H9 (cell line): ENCODE results near the gene ZNF75A. TPM values are rescaled to one million over a fixed set of nuclear protein-coding genes. Genes with fewer than 3 reads are reported as not detected.

Experiments
- DNase-seq: peaks from one replicate; pipeline ENCODE4 v3.0.0-alpha.2; 2017
- H2AFZ ChIP-seq: one replicate; pipeline ENCODE4 v1.6.1; 2013; ENCODE audit warnings: mild to moderate bottlenecking, low read length, control low read depth, moderate library complexity
- H2AK5ac ChIP-seq: 2 replicates; pipeline ENCODE4 v1.6.1; 2013; ENCODE audit warnings: low read length, control low read depth, mixed read lengths; ENCODE audit not compliant: insufficient read length
- H2BK120ac ChIP-seq: one replicate; pipeline ENCODE4 v1.6.1; 2013; ENCODE audit warnings: low read depth, mild to moderate bottlenecking, low read length, control low read depth, inconsistent platforms; ENCODE audit not compliant: poor library complexity, severe bottlenecking
- H2BK12ac ChIP-seq: 2 replicates; pipeline ENCODE4 v1.6.1; 2013; ENCODE audit warnings: low read length, control low read depth, mixed read lengths, low read depth; ENCODE audit not compliant: insufficient read length
- H2BK15ac ChIP-seq: 2 replicates; pipeline ENCODE4 v1.6.1; 2013; ENCODE audit warnings: low read depth, low read length, control low read depth
- H2BK20ac ChIP-seq: one replicate; pipeline ENCODE4 v1.6.1; 2013; ENCODE audit warnings: low read depth, mild to moderate bottlenecking, low read length, control low read depth, inconsistent platforms; ENCODE audit not compliant: poor library complexity, severe bottlenecking
- H2BK5ac ChIP-seq: 2 replicates; pipeline ENCODE4 v1.6.1; 2013; ENCODE audit warnings: low read length, control low read depth, mixed read lengths; ENCODE audit not compliant: insufficient read length
- H3K14ac ChIP-seq: 2 replicates; pipeline ENCODE4 v1.6.1; 2013; ENCODE audit warnings: low read length, control low read depth; ENCODE audit not compliant: insufficient read depth
- H3K18ac ChIP-seq: 2 replicates; pipeline ENCODE4 v1.6.1; 2013; ENCODE audit warnings: low read depth, mild to moderate bottlenecking, mixed read lengths, low read length, control low read depth; ENCODE audit not compliant: insufficient read length
- H3K23ac ChIP-seq: 2 replicates; pipeline ENCODE4 v1.6.1; 2013; ENCODE audit warnings: low read length, control low read depth, mixed read lengths, low read depth; ENCODE audit not compliant: insufficient read length
- H3K23me2 ChIP-seq: 2 replicates; pipeline ENCODE4 v1.6.1; 2013; ENCODE audit warnings: low read depth, mild to moderate bottlenecking, mixed read lengths, low read length, control low read depth; ENCODE audit not compliant: insufficient read length, poor library complexity, severe bottlenecking
- H3K27ac ChIP-seq: 2 replicates; pipeline ENCODE4 v1.5.1; 2013; ENCODE audit warnings: low read length, control low read depth, mixed read lengths, low read depth; ENCODE audit not compliant: insufficient read length
- H3K27me3 ChIP-seq: 2 replicates; pipeline ENCODE4 v1.6.1; 2013; ENCODE audit warnings: low read length, control low read depth, inconsistent platforms; ENCODE audit not compliant: insufficient read depth
- H3K4ac ChIP-seq: 2 replicates; pipeline ENCODE4 v1.6.1; 2013; ENCODE audit warnings: low read depth, mild to moderate bottlenecking, control low read depth, inconsistent platforms, low read length, moderate library complexity
- H3K4me1 ChIP-seq: 2 replicates; pipeline ENCODE4 v1.6.1; 2013; ENCODE audit warnings: low read length, control low read depth, inconsistent platforms; ENCODE audit not compliant: insufficient read depth
- H3K4me2 ChIP-seq: 2 replicates; pipeline ENCODE4 v1.6.1; 2013; ENCODE audit warnings: low read length, control low read depth, mixed read lengths; ENCODE audit not compliant: insufficient read length, insufficient read depth
- H3K56ac ChIP-seq: 2 replicates; pipeline ENCODE4 v1.6.1; 2013; ENCODE audit warnings: low read depth, mild to moderate bottlenecking, mixed read lengths, low read length, control low read depth; ENCODE audit not compliant: insufficient read length
- H3K79me1 ChIP-seq: 2 replicates; pipeline ENCODE4 v1.6.1; 2013; ENCODE audit warnings: low read depth, mild to moderate bottlenecking, moderate library complexity, low read length, control low read depth, inconsistent platforms; ENCODE audit not compliant: insufficient read depth, poor library complexity, severe bottlenecking
- H3K79me2 ChIP-seq: 2 replicates; pipeline ENCODE4 v1.6.1; 2013; ENCODE audit warnings: low read length, control low read depth, inconsistent platforms; ENCODE audit not compliant: insufficient read depth
- H3K9ac ChIP-seq: 2 replicates; pipeline ENCODE4 v1.6.1; 2013; ENCODE audit warnings: low read length, control low read depth, mixed read lengths; ENCODE audit not compliant: insufficient read length; ENCODE audit errors: extremely low read depth
- H3K9me3 ChIP-seq: one replicate; pipeline ENCODE4 v1.6.1; 2013; ENCODE audit warnings: low read depth, low read length, inconsistent platforms; ENCODE audit not compliant: control insufficient read depth
- H3T11ph ChIP-seq: one replicate; pipeline ENCODE4 v1.6.1; 2013; ENCODE audit warnings: mild to moderate bottlenecking, low read length, control low read depth, inconsistent platforms
- H4K20me1 ChIP-seq: one replicate; pipeline ENCODE4 v1.6.1; 2013; ENCODE audit not compliant: control insufficient read depth, insufficient read length, insufficient read depth
- H4K5ac ChIP-seq: 2 replicates; pipeline ENCODE4 v1.6.1; 2013; ENCODE audit warnings: low read depth, mild to moderate bottlenecking, mixed read lengths, low read length, control low read depth; ENCODE audit not compliant: insufficient read length
- H4K8ac ChIP-seq: replicated peaks from 2 replicates; pipeline ENCODE4 v1.6.1; 2013; ENCODE audit warnings: low read length, control low read depth, mixed read lengths, low read depth; ENCODE audit not compliant: insufficient read length
- H4K91ac ChIP-seq: 2 replicates; pipeline ENCODE4 v1.6.1; 2013; ENCODE audit warnings: low read depth, mild to moderate bottlenecking, moderate library complexity, mixed read lengths, low read length, control low read depth; ENCODE audit not compliant: insufficient read length
- H3K27ac Mint-ChIP-seq, 3 experiments: 2 replicates in 2 of 3; 3 replicates in 1 of 3; pipeline ENCODE4 v1.8.0; 2020 to 2021; ENCODE audit warnings: mixed read lengths in 3 of 3, mild to moderate bottlenecking in 1 of 3, moderate library complexity in 1 of 3
- H3K27me3 Mint-ChIP-seq: 2 replicates; pipeline ENCODE4 v1.8.0; 2021; ENCODE audit warnings: low read depth, mild to moderate bottlenecking, moderate library complexity, mixed read lengths
- H3K36me3 Mint-ChIP-seq, 3 experiments: 2 replicates in 2 of 3; 3 replicates in 1 of 3; pipeline ENCODE4 v1.8.0; 2020 to 2021; ENCODE audit warnings: low read depth in 3 of 3, mixed read lengths in 3 of 3; ENCODE audit not compliant: insufficient read depth in 1 of 3
- H3K4me1 Mint-ChIP-seq, 2 experiments: 2 replicates each; pipeline ENCODE4 v1.8.0; 2020; ENCODE audit warnings: mixed read lengths in 2 of 2
- H3K4me3 Mint-ChIP-seq, 2 experiments: 2 replicates in 1 of 2; 3 replicates in 1 of 2; pipeline ENCODE4 v1.8.0; 2020 to 2021; ENCODE audit warnings: mild to moderate bottlenecking in 2 of 2, mixed read lengths in 2 of 2, moderate library complexity in 1 of 2
- H3K9me3 Mint-ChIP-seq, 2 experiments: 2 replicates in 1 of 2; 3 replicates in 1 of 2; pipeline ENCODE4 v1.8.0; 2020; ENCODE audit warnings: mild to moderate bottlenecking in 2 of 2, mixed read lengths in 2 of 2, moderate library complexity in 1 of 2
- WGBS: extraction: QIAGEN DNeasy Blood & Tissue Kit; methylation state at CpG from one replicate; pipeline ENCODE4 v1.1.7; 2013; ENCODE audit warnings: missing lambda C conversion rate, low lambda C conversion rate, mixed read lengths; ENCODE audit not compliant: insufficient read length; ENCODE audit errors: extremely low coverage; 5-methylcytosine and 5-hydroxymethylcytosine counted together
- total RNA-seq: library from RNA; stranded (reverse); gene quantifications from 2 replicates; pipeline ENCODE4 v1.2.1, GENCODE V29; 2021
- TF ChIP-seq, protein P1 (sequence below): fragments of 200-600 bp; sonication (generic); conservative IDR thresholded peaks from 3 replicates; pipeline ENCODE4 v1.8.0; 2021; ENCODE audit warnings: antibody characterized with exemption, mild to moderate bottlenecking

The ZNF75A gene
- total RNA-seq, 1 experiment from 2014 or later, result 42.4 TPM

DNA sequence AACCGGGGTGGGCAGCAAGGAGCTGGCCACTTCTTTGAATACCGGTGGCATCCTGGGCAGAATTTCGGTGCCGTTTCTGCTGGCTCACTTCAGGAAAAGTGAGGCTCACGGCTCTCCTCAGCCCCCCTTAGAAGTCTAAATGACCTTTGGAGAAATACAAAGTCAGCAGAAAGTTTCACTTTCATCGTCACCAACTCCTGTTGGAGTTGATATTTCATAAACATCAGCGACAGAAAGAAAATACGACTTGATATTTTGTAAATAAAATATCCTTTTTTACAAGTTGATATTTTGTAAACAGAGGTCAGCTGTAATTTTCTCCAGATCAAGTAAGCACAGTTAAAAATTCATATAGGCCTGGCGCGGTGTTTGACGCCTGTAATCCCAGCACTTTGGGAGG, 781 bp downstream of the ZNF75A start:
- Histone ChIP-seq H3K79me2 (no peaks in the 10 kb centered on the region), H3K27ac (no peak overlapping the region), H4K20me1 (no peaks in the 10 kb centered on the region), H3K18ac (no peak overlapping the region), H3K23me2 (peaks cover 5% of the 10 kb centered on the region), H3T11ph (no peak overlapping the region), H3K9ac (no peak overlapping the region), H3K23ac (no peak overlapping the region), H4K5ac (no peak overlapping the region), H3K4ac (no peak overlapping the region), H3K14ac (peak overlapping the region; percentile 96), H3K79me1 (no peaks in the 10 kb centered on the region), H2AK5ac (no peak overlapping the region), H3K56ac (no peak overlapping the region), H3K4me2 (peak overlapping the region; percentile 34), H2BK12ac (no peak overlapping the region), H2AFZ (no peak overlapping the region), H3K4me1 (0 out of 2 replicates have a peak, but pooled peaks cover 4% of the 10 kb centered on the region), H3K27me3 (no peaks in the 10 kb centered on the region), H2BK15ac (no peak overlapping the region), H2BK5ac (no peak overlapping the region), H4K91ac (no peak overlapping the region), H2BK20ac (no peak overlapping the region), H4K8ac (no peak overlapping the region), H3K9me3 (peaks cover 38% of the 10 kb centered on the region), H2BK120ac (no peak overlapping the region)
- H3K27me3 Mint-ChIP-seq, result peaks cover 15% of the 10 kb centered on the region
- DNase-seq, result no peak
- TF ChIP-seq, protein P1, sequence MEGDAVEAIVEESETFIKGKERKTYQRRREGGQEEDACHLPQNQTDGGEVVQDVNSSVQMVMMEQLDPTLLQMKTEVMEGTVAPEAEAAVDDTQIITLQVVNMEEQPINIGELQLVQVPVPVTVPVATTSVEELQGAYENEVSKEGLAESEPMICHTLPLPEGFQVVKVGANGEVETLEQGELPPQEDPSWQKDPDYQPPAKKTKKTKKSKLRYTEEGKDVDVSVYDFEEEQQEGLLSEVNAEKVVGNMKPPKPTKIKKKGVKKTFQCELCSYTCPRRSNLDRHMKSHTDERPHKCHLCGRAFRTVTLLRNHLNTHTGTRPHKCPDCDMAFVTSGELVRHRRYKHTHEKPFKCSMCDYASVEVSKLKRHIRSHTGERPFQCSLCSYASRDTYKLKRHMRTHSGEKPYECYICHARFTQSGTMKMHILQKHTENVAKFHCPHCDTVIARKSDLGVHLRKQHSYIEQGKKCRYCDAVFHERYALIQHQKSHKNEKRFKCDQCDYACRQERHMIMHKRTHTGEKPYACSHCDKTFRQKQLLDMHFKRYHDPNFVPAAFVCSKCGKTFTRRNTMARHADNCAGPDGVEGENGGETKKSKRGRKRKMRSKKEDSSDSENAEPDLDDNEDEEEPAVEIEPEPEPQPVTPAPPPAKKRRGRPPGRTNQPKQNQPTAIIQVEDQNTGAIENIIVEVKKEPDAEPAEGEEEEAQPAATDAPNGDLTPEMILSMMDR, result no peak
- peaks cover 72 to 83% (median 79%) of the 10 kb centered on the region in 3 experiments for H3K36me3 Mint-ChIP-seq
- H3K4me3 Mint-ChIP-seq, result peak overlapping the region; percentile 77 to 81
- WGBS, result no CpG with 5 or more reads among the region's 11 CpGs
- H3K9me3 Mint-ChIP-seq, result peaks cover 78 to 86% of the 10 kb centered on the region in 2 experiments
- peaks cover 7% of the 10 kb centered on the region in 2 experiments; a peak in 1 of 4 replicates for H3K4me1 Mint-ChIP-seq
- H3K27ac Mint-ChIP-seq, result no peak overlapping the region
